Hepatocyte (in vitro differentiated cells): ENCODE data around the gene TMEM74B. TPM values are rescaled to one million over a fixed set of nuclear protein-coding genes. Genes with fewer than 3 reads are reported as not detected.

Experiments
- DNase-seq: peaks from one replicate; pipeline ENCODE4 v3.0.0-alpha.2; 2016; ENCODE audit warnings: low spot score
- H2AFZ ChIP-seq: fragments of 200-600 bp; sonication (generic); 2 replicates; pipeline ENCODE4 v1.6.0; 2016; ENCODE audit warnings: antibody characterized with exemption, mild to moderate bottlenecking
- H3K27ac ChIP-seq: fragments of 200-600 bp; sonication (generic); 2 replicates; pipeline ENCODE4 v1.5.1; 2016; ENCODE audit warnings: mild to moderate bottlenecking
- H3K27me3 ChIP-seq: fragments of 200-600 bp; sonication (generic); 2 replicates; pipeline ENCODE4 v1.6.1; 2016
- H3K36me3 ChIP-seq: fragments of 200-600 bp; sonication (generic); replicated peaks from 2 replicates; pipeline ENCODE4 v1.5.1; 2016; ENCODE audit warnings: low read depth; ENCODE audit not compliant: insufficient read depth
- H3K4me1 ChIP-seq: fragments of 200-600 bp; sonication (generic); 2 replicates; pipeline ENCODE4 v1.5.1; 2016; ENCODE audit warnings: mild to moderate bottlenecking, moderate library complexity; ENCODE audit not compliant: insufficient read depth
- H3K4me2 ChIP-seq: fragments of 200-600 bp; sonication (generic); 2 replicates; pipeline ENCODE4 v1.6.0; 2016
- H3K4me3 ChIP-seq: fragments of 200-600 bp; sonication (generic); 2 replicates; pipeline ENCODE4 v1.5.1; 2016; ENCODE audit warnings: mild to moderate bottlenecking
- H3K79me2 ChIP-seq: fragments of 200-600 bp; sonication (generic); 2 replicates; pipeline ENCODE4 v1.6.0; 2017; ENCODE audit warnings: mild to moderate bottlenecking
- H3K9me2 ChIP-seq: fragments of 200-600 bp; sonication (generic); replicated peaks from 2 replicates; pipeline ENCODE4 v1.6.0; 2017; ENCODE audit warnings: mild to moderate bottlenecking; ENCODE audit not compliant: insufficient read depth
- H3K9me3 ChIP-seq: fragments of 200-600 bp; sonication (generic); 2 replicates; pipeline ENCODE4 v1.5.1; 2016; ENCODE audit warnings: low read depth, mild to moderate bottlenecking
- H4K20me1 ChIP-seq: fragments of 200-600 bp; sonication (generic); 2 replicates; pipeline ENCODE4 v1.6.0; 2016; ENCODE audit warnings: mild to moderate bottlenecking; ENCODE audit not compliant: insufficient read depth, poor library complexity, severe bottlenecking
- CTCF ChIP-seq: fragments of 200-600 bp; sonication (generic); IDR thresholded peaks from 2 replicates; pipeline ENCODE4 v1.5.1; 2016; ENCODE audit warnings: antibody characterized with exemption, mild to moderate bottlenecking; ENCODE audit not compliant: poor library complexity
- EZH2 ChIP-seq: fragments of 200-600 bp; sonication (generic); IDR thresholded peaks from 2 replicates; pipeline ENCODE4 v1.6.1; 2016; ENCODE audit warnings: antibody characterized with exemption, mild to moderate bottlenecking, borderline replicate concordance
- EZH2phosphoT487 ChIP-seq: fragments of 200-600 bp; sonication (generic); IDR thresholded peaks from one replicate; pipeline ENCODE4 v1.6.1; 2018; ENCODE audit warnings: antibody characterized with exemption, mild to moderate bottlenecking, low read depth, moderate library complexity; ENCODE audit not compliant: unreplicated experiment, severe bottlenecking
- WGBS: methylation state at CpG from one replicate; pipeline ENCODE4 v1.1.6; 2016; ENCODE audit warnings: low lambda C conversion rate; ENCODE audit errors: missing lambda C conversion rate; 5-methylcytosine and 5-hydroxymethylcytosine counted together
- polyA plus RNA-seq: library from polyadenylated mRNA; unstranded; fragments of >200 nt; fragmentation: Nextera tagmentation; extraction: Ambion mirVana; gene quantifications from 2 replicates; pipeline ENCODE4 v1.2.1, GENCODE V29; 2016
- total RNA-seq: library from RNA; depleted of rRNA; stranded (reverse); fragments of >200 nt; gene quantifications from 2 replicates; pipeline ENCODE4 v1.2.3, GENCODE V29; 2014

TMEM74B gene
- total RNA-seq = 5.2 and 9.4 TPM in 2 replicates
- 5.5 and 7.3 TPM in 2 replicates for polyA plus RNA-seq

GRCh38 chr20:1184638-1185315 is at the start of gene TMEM74B:
Gene TMEM74B (minus strand): TSS chr20:1184981. CDS start chr20:1183801, 1,180 bp downstream.
- peaks cover 23% of the 10 kb centered on the region for H3K4me1 ChIP-seq
- no peaks in the 10 kb centered on the region for H3K9me3 ChIP-seq
- H3K9me2 ChIP-seq = no peaks in the 10 kb centered on the region
- H3K36me3 ChIP-seq = no peaks in the 10 kb centered on the region
- peak within 1 kb of the TSS; percentile 56 for H2AFZ ChIP-seq
- H3K79me2 ChIP-seq = no peaks in the 10 kb centered on the region
- H3K27me3 ChIP-seq = peaks cover 16% of the 10 kb centered on the region
- H3K27ac ChIP-seq = no peak within 1 kb of the TSS
- H3K4me2 ChIP-seq = peak within 1 kb of the TSS; percentile 97
- 9% methylated on average over 34 of the region's 76 CpGs for WGBS
- DNase-seq = peak; percentile 34
- peak; percentile 49 for TF ChIP-seq EZH2
- TF ChIP-seq EZH2phosphoT487 = no peak
- no peaks in the 10 kb centered on the region for H4K20me1 ChIP-seq
- peak within 1 kb of the TSS; percentile 72 for H3K4me3 ChIP-seq

GRCh38 chr20:1232286-1233111 is 47.7 kb upstream of the TMEM74B start:
- WGBS = 94% methylated on average over 3 of the region's 3 CpGs
- Histone ChIP-seq H3K4me1 (no peaks in the 10 kb centered on the region), H3K36me3 (no peaks in the 10 kb centered on the region), H3K27ac (no peak overlapping the region), H3K9me2 (no peaks in the 10 kb centered on the region), H3K79me2 (no peaks in the 10 kb centered on the region), H3K4me2 (no peak overlapping the region), H3K27me3 (peaks cover 31% of the 10 kb centered on the region), H2AFZ (no peak overlapping the region), H4K20me1 (no peaks in the 10 kb centered on the region), H3K4me3 (no peak overlapping the region), H3K9me3 (no peaks in the 10 kb centered on the region)
- TF ChIP-seq EZH2phosphoT487 = no peak
- TF ChIP-seq CTCF = no peak
- no peak for TF ChIP-seq EZH2
- no peak for DNase-seq

GRCh38 chr20:1229541-1229940 is 44.8 kb upstream of the TMEM74B start:
- no peak overlapping the region for H3K4me3 ChIP-seq
- H3K36me3 ChIP-seq = no peaks in the 10 kb centered on the region
- H3K4me2 ChIP-seq = no peak overlapping the region
- H3K27me3 ChIP-seq = peaks cover 42% of the 10 kb centered on the region
- H3K27ac ChIP-seq = no peak overlapping the region
- peaks cover 7% of the 10 kb centered on the region for H3K4me1 ChIP-seq
- no peaks in the 10 kb centered on the region for H3K9me2 ChIP-seq
- TF ChIP-seq EZH2 (no peak), CTCF (no peak), EZH2phosphoT487 (no peak)
- DNase-seq = no peak
- H3K79me2 ChIP-seq = no peaks in the 10 kb centered on the region
- no peaks in the 10 kb centered on the region for H4K20me1 ChIP-seq
- H2AFZ ChIP-seq = no peak overlapping the region
- 82% methylated on average over 3 of the region's 3 CpGs for WGBS
- H3K9me3 ChIP-seq = no peaks in the 10 kb centered on the region
